MM.1S (cell line): ENCODE data around the gene EDEM3.

ENCODE experiments used
- DNase-seq: peaks from one replicate; pipeline ENCODE4 v3.0.0-alpha.2; 2015
- H2AFZ ChIP-seq: fragments of 300-600 bp; sonication (generic); 2 replicates; pipeline ENCODE4 v1.6.0; 2016; ENCODE audit warnings: antibody characterized with exemption, low read length
- H3F3A ChIP-seq: fragments of 300-600 bp; sonication (generic); 2 replicates; pipeline ENCODE4 v1.6.1; 2016; ENCODE audit warnings: mild to moderate bottlenecking, antibody characterized with exemption, low read length, moderate library complexity, mixed read lengths; ENCODE audit not compliant: insufficient read depth
- H3K27ac ChIP-seq: fragments of 300-600 bp; sonication (generic); 2 replicates; pipeline ENCODE4 v1.5.1; 2016; ENCODE audit warnings: mild to moderate bottlenecking, low read length
- H3K27me3 ChIP-seq: fragments of 300-600 bp; sonication (generic); replicated peaks from 2 replicates; pipeline ENCODE4 v1.6.0; 2016; ENCODE audit warnings: low read length; ENCODE audit not compliant: insufficient read depth
- H3K36me3 ChIP-seq: fragments of 300-600 bp; sonication (generic); replicated peaks from 2 replicates; pipeline ENCODE4 v1.6.1; 2016; ENCODE audit warnings: mild to moderate bottlenecking, low read length, mixed read lengths; ENCODE audit not compliant: insufficient read depth
- H3K4me1 ChIP-seq: fragments of 300-600 bp; sonication (generic); 2 replicates; pipeline ENCODE4 v1.6.1; 2016; ENCODE audit warnings: low read length, mixed read lengths
- H3K4me2 ChIP-seq: fragments of 300-600 bp; sonication (generic); 2 replicates; pipeline ENCODE4 v1.6.0; 2016; ENCODE audit warnings: low read depth, low read length
- H3K4me3 ChIP-seq: fragments of 300-600 bp; sonication (generic); 2 replicates; pipeline ENCODE4 v1.5.1; 2016; ENCODE audit warnings: low read length, mixed read lengths
- H3K79me2 ChIP-seq: fragments of 300-600 bp; sonication (generic); 2 replicates; pipeline ENCODE4 v1.6.1; 2016; ENCODE audit warnings: mixed run types, low read length, mixed read lengths
- H3K9ac ChIP-seq: fragments of 300-600 bp; sonication (generic); 2 replicates; pipeline ENCODE4 v1.6.1; 2016; ENCODE audit warnings: low read length, mixed read lengths
- H3K9me2 ChIP-seq: fragments of 300-600 bp; sonication (generic); replicated peaks from 2 replicates; pipeline ENCODE4 v1.6.1; 2016; ENCODE audit warnings: mild to moderate bottlenecking, low read length, mixed read lengths; ENCODE audit not compliant: insufficient read depth
- H3K9me3 ChIP-seq: fragments of 300-600 bp; sonication (generic); replicated peaks from 2 replicates; pipeline ENCODE4 v1.6.1; 2016; ENCODE audit warnings: mild to moderate bottlenecking, low read length, mixed read lengths; ENCODE audit not compliant: insufficient read depth
- H4K20me1 ChIP-seq: fragments of 300-600 bp; sonication (generic); 2 replicates; pipeline ENCODE4 v1.6.1; 2016; ENCODE audit warnings: mild to moderate bottlenecking, low read length, moderate library complexity, mixed read lengths; ENCODE audit not compliant: insufficient read depth
- CTCF ChIP-seq: fragments of 300-600 bp; sonication (generic); IDR thresholded peaks from 2 replicates; pipeline ENCODE4 v1.5.1; 2016; ENCODE audit warnings: antibody characterized with exemption, low read length, mixed read lengths
- EZH2 ChIP-seq: fragments of 300-600 bp; sonication (generic); optimal IDR thresholded peaks from 2 replicates; pipeline ENCODE3; 2017; ENCODE audit warnings: low read depth, mild to moderate bottlenecking, antibody characterized with exemption, low read length, mixed read lengths
- EZH2phosphoT487 ChIP-seq: fragments of 300-600 bp; sonication (generic); IDR thresholded peaks from 2 replicates; pipeline ENCODE4 v1.6.1; 2018; ENCODE audit warnings: antibody characterized with exemption, low read length

Gene EDEM3

GRCh38 chr1:184640505-184640904 lies 114.2 kb downstream of the EDEM3 start:
- H3K79me2 ChIP-seq, result no peaks in the 10 kb centered on the region
- no peak overlapping the region for H3K27ac ChIP-seq
- H4K20me1 ChIP-seq, result no peaks in the 10 kb centered on the region
- H3K9ac ChIP-seq, result no peak overlapping the region
- H3K9me3 ChIP-seq, result no peaks in the 10 kb centered on the region
- H3K4me1 ChIP-seq, result no peaks in the 10 kb centered on the region
- H3K4me3 ChIP-seq, result no peak overlapping the region
- DNase-seq, result no peak
- H3F3A ChIP-seq, result no peaks in the 10 kb centered on the region
- TF ChIP-seq EZH2 (no peak), CTCF (no peak), EZH2phosphoT487 (no peak)
- no peaks in the 10 kb centered on the region for H3K36me3 ChIP-seq
- H3K4me2 ChIP-seq, result no peak overlapping the region
- no peaks in the 10 kb centered on the region for H3K9me2 ChIP-seq
- H3K27me3 ChIP-seq, result no peaks in the 10 kb centered on the region
- no peak overlapping the region for H2AFZ ChIP-seq
